Mammary epithelial cell (primary cell): Measurements from ENCODE around the gene RNF5.

Source experiments
- CTCF ChIP-seq, 2 donors: IDR thresholded peaks in 1 of 2; conservative IDR thresholded peaks in 1 of 2; 2 replicates each; pipeline ENCODE4 v1.5.1; 2011 to 2012; ENCODE audit warnings: inconsistent platforms in 2 of 2, low read length in 2 of 2, mild to moderate bottlenecking in 2 of 2, control low read depth in 1 of 2, low read depth in 1 of 2; ENCODE audit not compliant: insufficient read depth in 1 of 2; ENCODE audit errors: extremely low read depth in 1 of 2
- EZH2 ChIP-seq: IDR thresholded peaks from 2 replicates; pipeline ENCODE4 v1.6.1; 2012; ENCODE audit warnings: low read length, inconsistent platforms, borderline replicate concordance

DNA sequence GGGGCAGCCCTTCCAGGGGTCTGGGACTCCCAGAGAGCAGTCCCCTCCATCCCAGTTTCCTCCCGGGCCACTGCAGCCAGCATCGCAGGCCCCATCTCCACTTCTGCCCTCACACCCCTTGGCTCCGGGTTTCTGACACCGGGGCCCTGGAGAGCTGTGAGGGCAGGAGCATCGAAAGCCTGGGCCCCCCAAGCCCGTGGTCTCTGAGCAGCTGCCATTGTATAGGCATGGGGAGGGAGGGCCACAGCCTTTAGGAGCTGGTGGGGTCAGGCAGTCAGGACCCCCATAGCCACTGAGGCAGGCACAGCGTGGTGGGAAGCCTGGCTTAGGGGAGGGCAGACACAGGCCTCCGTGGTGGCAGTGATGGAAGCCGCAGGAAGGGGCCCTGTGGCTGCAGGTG is 24.0 kb downstream of the RNF5 start:
- TF ChIP-seq CTCF (conservative IDR thresholded peaks at IDR 0.05 in 1 of 2, IDR thresholded peaks at IDR 0.05 in 1 of 2; ENCODE audit: extremely low read depth in 1 of 2, insufficient read depth in 1 of 2, low read depth in 1 of 2, low read length in 2 of 2) (no peak), EZH2 (no peak)
